Measurements from ENCODE around the gene OAS2. TPM values are rescaled to one million over a fixed set of nuclear protein-coding genes. Genes with fewer than 3 reads are reported as not detected.
A peak's percentile ranks its signal among the peaks of the same experiment; 100 is the strongest.

OAS2 gene
- total RNA-seq, 1 donor from 2014 or later = 94.2 TPM

- H3K4me1 Mint-ChIP-seq (ENCODE audit: low read depth, unreplicated experiment) = peaks cover 5% of the 10 kb centered on the region
- no peak overlapping the region for H3K27ac Mint-ChIP-seq (ENCODE audit: unreplicated experiment)
- H3K9me3 ChIP-seq (ENCODE audit: insufficient read depth, low read depth, low read length) = no peaks in the 10 kb centered on the region
- FAIRE-seq (no peak), DNase-seq (ENCODE audit: low read depth) (no peak)
- no peak overlapping the region for H2AFZ ChIP-seq (ENCODE audit: low read depth, low read length)
- no peak overlapping the region for H3K27ac ChIP-seq (ENCODE audit: low read depth, low read length)
- H3K9me3 Mint-ChIP-seq (ENCODE audit: unreplicated experiment) = no peaks in the 10 kb centered on the region
- H3K36me3 ChIP-seq (ENCODE audit: insufficient read depth, low read length) = no peaks in the 10 kb centered on the region
- no peak overlapping the region for H3K4me3 ChIP-seq (ENCODE audit: insufficient read depth, low read depth, low read length)
- no peaks in the 10 kb centered on the region for H3K27me3 ChIP-seq (ENCODE audit: insufficient read depth, low read length)
- H4K20me1 ChIP-seq (ENCODE audit: insufficient read depth, low read length) = no peaks in the 10 kb centered on the region
- H3K79me2 ChIP-seq (ENCODE audit: insufficient read depth, low read length) = no peaks in the 10 kb centered on the region
- H3K4me3 Mint-ChIP-seq (ENCODE audit: unreplicated experiment) = no peak overlapping the region
- no peak for TF ChIP-seq CTCF (IDR thresholded peaks at IDR 0.05; ENCODE audit: insufficient read depth, low read depth, low read length)
- H3K4me1 ChIP-seq (ENCODE audit: insufficient read depth, low read length) = no peaks in the 10 kb centered on the region
- H3K27me3 Mint-ChIP-seq (ENCODE audit: low read depth, unreplicated experiment) = peaks cover 18% of the 10 kb centered on the region
- no peak overlapping the region for H3K9ac ChIP-seq (ENCODE audit: low read length)
- H3K36me3 Mint-ChIP-seq (ENCODE audit: low read depth, unreplicated experiment) = peaks cover 6% of the 10 kb centered on the region
- H3K4me2 ChIP-seq (ENCODE audit: low read length) = no peak overlapping the region
Observed at GRCh38 chr12:112973818-112974231, 4.5 kb upstream of the OAS2 start.

GRCh38 chr12:112974904-112975303, 3.4 kb upstream of the OAS2 start:
- H3K9me3 Mint-ChIP-seq (ENCODE audit: unreplicated experiment) = no peaks in the 10 kb centered on the region
- no peak overlapping the region for H2AFZ ChIP-seq (ENCODE audit: low read depth, low read length)

GRCh38 chr12:112977139-112977538, 1.2 kb upstream of the OAS2 start:
- Histone ChIP-seq H3K79me2 (ENCODE audit: insufficient read depth, low read length) (no peaks in the 10 kb centered on the region), H3K4me2 (ENCODE audit: low read length) (no peak overlapping the region), H3K4me3 (ENCODE audit: insufficient read depth, low read depth, low read length) (no peak overlapping the region), H3K9me3 (ENCODE audit: insufficient read depth, low read depth, low read length) (no peaks in the 10 kb centered on the region), H3K9ac (ENCODE audit: low read length) (no peak overlapping the region), H4K20me1 (ENCODE audit: insufficient read depth, low read length) (no peaks in the 10 kb centered on the region), H3K27me3 (ENCODE audit: insufficient read depth, low read length) (no peaks in the 10 kb centered on the region), H3K36me3 (ENCODE audit: insufficient read depth, low read length) (no peaks in the 10 kb centered on the region), H3K27ac (ENCODE audit: low read depth, low read length) (no peak overlapping the region), H2AFZ (ENCODE audit: low read depth, low read length) (no peak overlapping the region), H3K4me1 (ENCODE audit: insufficient read depth, low read length) (no peaks in the 10 kb centered on the region)
- no peaks in the 10 kb centered on the region for H3K4me1 Mint-ChIP-seq (ENCODE audit: low read depth, unreplicated experiment)
- TF ChIP-seq EZH2 (IDR thresholded peaks at IDR 0.05; ENCODE audit: insufficient read depth, low read length) (no peak), CTCF (IDR thresholded peaks at IDR 0.05; ENCODE audit: insufficient read depth, low read depth, low read length) (no peak)
- DNase-seq (ENCODE audit: low read depth) (no peak), FAIRE-seq (no peak)
- peaks cover 9% of the 10 kb centered on the region for H3K9me3 Mint-ChIP-seq (ENCODE audit: unreplicated experiment)
- H3K4me3 Mint-ChIP-seq (ENCODE audit: unreplicated experiment) = no peak overlapping the region
- H3K27me3 Mint-ChIP-seq (ENCODE audit: low read depth, unreplicated experiment) = peaks cover 3% of the 10 kb centered on the region
- H3K27ac Mint-ChIP-seq (ENCODE audit: unreplicated experiment) = peak overlapping the region; percentile 12
- H3K36me3 Mint-ChIP-seq (ENCODE audit: low read depth, unreplicated experiment) = no peaks in the 10 kb centered on the region

More at GRCh38 chr12:112974904-112975303, 3.4 kb upstream of the OAS2 start:
- Histone ChIP-seq H3K4me3 (ENCODE audit: insufficient read depth, low read depth, low read length) (no peak overlapping the region), H3K4me1 (ENCODE audit: insufficient read depth, low read length) (no peaks in the 10 kb centered on the region), H3K9ac (ENCODE audit: low read length) (no peak overlapping the region), H3K27ac (ENCODE audit: low read depth, low read length) (no peak overlapping the region), H3K27me3 (ENCODE audit: insufficient read depth, low read length) (no peaks in the 10 kb centered on the region), H3K36me3 (ENCODE audit: insufficient read depth, low read length) (no peaks in the 10 kb centered on the region), H3K4me2 (ENCODE audit: low read length) (no peak overlapping the region), H4K20me1 (ENCODE audit: insufficient read depth, low read length) (no peaks in the 10 kb centered on the region), H3K79me2 (ENCODE audit: insufficient read depth, low read length) (no peaks in the 10 kb centered on the region), H3K9me3 (ENCODE audit: insufficient read depth, low read depth, low read length) (no peaks in the 10 kb centered on the region)
- Mint-ChIP-seq H3K36me3 (ENCODE audit: low read depth, unreplicated experiment) (peaks cover 6% of the 10 kb centered on the region), H3K4me1 (ENCODE audit: low read depth, unreplicated experiment) (peaks cover 5% of the 10 kb centered on the region), H3K27ac (ENCODE audit: unreplicated experiment) (no peak overlapping the region), H3K27me3 (ENCODE audit: low read depth, unreplicated experiment) (peaks cover 18% of the 10 kb centered on the region), H3K4me3 (ENCODE audit: unreplicated experiment) (no peak overlapping the region)
- FAIRE-seq = no peak
- DNase-seq (ENCODE audit: low read depth) = no peak
- TF ChIP-seq CTCF (IDR thresholded peaks at IDR 0.05; ENCODE audit: insufficient read depth, low read depth, low read length) = no peak
- TF ChIP-seq EZH2 (IDR thresholded peaks at IDR 0.05; ENCODE audit: insufficient read depth, low read length) = no peak
